ENCODE results near the gene LPAR4. TPM values are rescaled to one million over a fixed set of nuclear protein-coding genes. Genes with fewer than 3 reads are reported as not detected.
A peak's percentile ranks its signal among the peaks of the same experiment; 100 is the strongest.

LPAR4 gene
- total RNA-seq, 1 experiment from 2014 or later, result not detected

- BruUV-seq (replicated peaks), result no TSS peak
- H3K9me3 Mint-ChIP-seq (ENCODE audit: unreplicated experiment), result no peaks in the 10 kb centered on the region
- H3K4me1 Mint-ChIP-seq (ENCODE audit: insufficient read depth, unreplicated experiment), result no peaks in the 10 kb centered on the region
- POLR2A ChIA-PET, result no interaction called here
- CTCF ChIA-PET, result interaction anchor here (0.6 kb wide), 1 partner anchor 186 kb away, joined by 3 read pairs; no protein-coding TSS in a partner anchor
- no peak overlapping the region for H3K27ac Mint-ChIP-seq (ENCODE audit: low read depth, unreplicated experiment)
- DNase-seq (ENCODE audit: unreplicated experiment), result no peak
- intact Hi-C loops (cut with micrococcal nuclease), result no loop called here
- H3K27me3 Mint-ChIP-seq (ENCODE audit: insufficient read depth, unreplicated experiment), result no peaks in the 10 kb centered on the region
- no peaks in the 10 kb centered on the region for H3K36me3 Mint-ChIP-seq (ENCODE audit: insufficient read depth, unreplicated experiment)
- peak overlapping the region; percentile 37 for H3K4me3 Mint-ChIP-seq (ENCODE audit: unreplicated experiment)
- TF ChIP-seq, protein P1, sequence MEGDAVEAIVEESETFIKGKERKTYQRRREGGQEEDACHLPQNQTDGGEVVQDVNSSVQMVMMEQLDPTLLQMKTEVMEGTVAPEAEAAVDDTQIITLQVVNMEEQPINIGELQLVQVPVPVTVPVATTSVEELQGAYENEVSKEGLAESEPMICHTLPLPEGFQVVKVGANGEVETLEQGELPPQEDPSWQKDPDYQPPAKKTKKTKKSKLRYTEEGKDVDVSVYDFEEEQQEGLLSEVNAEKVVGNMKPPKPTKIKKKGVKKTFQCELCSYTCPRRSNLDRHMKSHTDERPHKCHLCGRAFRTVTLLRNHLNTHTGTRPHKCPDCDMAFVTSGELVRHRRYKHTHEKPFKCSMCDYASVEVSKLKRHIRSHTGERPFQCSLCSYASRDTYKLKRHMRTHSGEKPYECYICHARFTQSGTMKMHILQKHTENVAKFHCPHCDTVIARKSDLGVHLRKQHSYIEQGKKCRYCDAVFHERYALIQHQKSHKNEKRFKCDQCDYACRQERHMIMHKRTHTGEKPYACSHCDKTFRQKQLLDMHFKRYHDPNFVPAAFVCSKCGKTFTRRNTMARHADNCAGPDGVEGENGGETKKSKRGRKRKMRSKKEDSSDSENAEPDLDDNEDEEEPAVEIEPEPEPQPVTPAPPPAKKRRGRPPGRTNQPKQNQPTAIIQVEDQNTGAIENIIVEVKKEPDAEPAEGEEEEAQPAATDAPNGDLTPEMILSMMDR (IDR thresholded peaks at IDR 0.05; ENCODE audit: unreplicated experiment), result no peak
These were observed 451 bp downstream of the LPAR4 start for GRCh38 chrX:78747971-78748370.

DNA sequence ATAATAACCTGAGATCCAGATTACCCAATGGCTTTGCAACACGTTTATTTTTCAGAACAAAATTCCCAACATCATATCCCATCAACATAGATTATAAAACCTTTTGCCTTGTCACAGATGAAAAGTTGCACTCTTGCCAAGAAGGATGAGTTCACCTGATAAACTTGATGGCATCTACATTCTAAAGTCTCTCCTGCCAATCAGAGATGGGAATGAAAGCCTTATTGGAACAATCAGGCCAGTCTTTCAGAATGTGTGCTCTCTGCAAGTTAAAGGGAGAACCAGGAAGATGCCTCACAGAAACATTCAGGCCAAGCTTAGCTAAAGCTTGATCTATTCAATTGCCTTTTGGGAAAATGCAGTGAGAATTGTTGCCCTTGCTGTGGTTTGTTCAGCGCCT, 1.3 kb downstream of the LPAR4 start:
- ChIA-PET POLR2A (no interaction called here), CTCF (interaction anchor here (1.0 kb wide), 1 partner anchor 11 kb away, joined by 3 read pairs; no protein-coding TSS in a partner anchor)
- BruUV-seq (replicated peaks), result no TSS peak
- Mint-ChIP-seq H3K4me3 (ENCODE audit: unreplicated experiment) (no peak overlapping the region), H3K27ac (ENCODE audit: low read depth, unreplicated experiment) (no peak overlapping the region), H3K9me3 (ENCODE audit: unreplicated experiment) (no peaks in the 10 kb centered on the region), H3K36me3 (ENCODE audit: insufficient read depth, unreplicated experiment) (no peaks in the 10 kb centered on the region), H3K27me3 (ENCODE audit: insufficient read depth, unreplicated experiment) (no peaks in the 10 kb centered on the region), H3K4me1 (ENCODE audit: insufficient read depth, unreplicated experiment) (no peaks in the 10 kb centered on the region)
- intact Hi-C loops (cut with micrococcal nuclease), result no loop called here
- TF ChIP-seq, protein P1 (IDR thresholded peaks at IDR 0.05; ENCODE audit: unreplicated experiment), result no peak
- DNase-seq (ENCODE audit: unreplicated experiment), result no peak

- intact Hi-C loops (cut with micrococcal nuclease), result no loop called here
- H3K4me1 Mint-ChIP-seq (ENCODE audit: insufficient read depth, unreplicated experiment), result no peaks in the 10 kb centered on the region
- peak; percentile 2 for DNase-seq (ENCODE audit: unreplicated experiment)
- ChIA-PET POLR2A (interaction anchor here (0.6 to 1.3 kb wide), 3 partner anchors 15 to 38 kb away, joined by 3 to 4 read pairs (median 3); no protein-coding TSS in a partner anchor), CTCF (interaction anchor here (0.9 kb wide), 1 partner anchor 15 kb away, joined by 3 read pairs; no protein-coding TSS in a partner anchor)
- TF ChIP-seq, protein P1 (IDR thresholded peaks at IDR 0.05; ENCODE audit: unreplicated experiment), result no peak
- no TSS peak for BruUV-seq (replicated peaks)
- H3K4me3 Mint-ChIP-seq (ENCODE audit: unreplicated experiment), result no peak overlapping the region
- H3K27ac Mint-ChIP-seq (ENCODE audit: low read depth, unreplicated experiment), result no peak overlapping the region
- no peaks in the 10 kb centered on the region for H3K36me3 Mint-ChIP-seq (ENCODE audit: insufficient read depth, unreplicated experiment)
- H3K9me3 Mint-ChIP-seq (ENCODE audit: unreplicated experiment), result no peaks in the 10 kb centered on the region
- H3K27me3 Mint-ChIP-seq (ENCODE audit: insufficient read depth, unreplicated experiment), result no peaks in the 10 kb centered on the region
These were observed 6.1 kb downstream of the LPAR4 start for GRCh38 chrX:78753571-78753970.

- BruUV-seq (replicated peaks), result no TSS peak
- CTCF ChIA-PET, result no interaction called here
- no peak overlapping the region for H3K27ac Mint-ChIP-seq (ENCODE audit: low read depth, unreplicated experiment)
- H3K9me3 Mint-ChIP-seq (ENCODE audit: unreplicated experiment), result peaks cover 8% of the 10 kb centered on the region
- TF ChIP-seq, protein P1 (IDR thresholded peaks at IDR 0.05; ENCODE audit: unreplicated experiment), result no peak
- POLR2A ChIA-PET, result no interaction called here
- H3K4me1 Mint-ChIP-seq (ENCODE audit: insufficient read depth, unreplicated experiment), result no peaks in the 10 kb centered on the region
- H3K27me3 Mint-ChIP-seq (ENCODE audit: insufficient read depth, unreplicated experiment), result no peaks in the 10 kb centered on the region
- no peaks in the 10 kb centered on the region for H3K36me3 Mint-ChIP-seq (ENCODE audit: insufficient read depth, unreplicated experiment)
- H3K4me3 Mint-ChIP-seq (ENCODE audit: unreplicated experiment), result no peak overlapping the region
- DNase-seq (ENCODE audit: unreplicated experiment), result no peak
- intact Hi-C loops (cut with micrococcal nuclease), result no loop called here
These were observed 7.4 kb downstream of the LPAR4 start for GRCh38 chrX:78754917-78755316.
